Colonic mucosa (tissue), 4 donors: ENCODE data around the gene FARS2. TPM values are rescaled to one million over a fixed set of nuclear protein-coding genes. Genes with fewer than 3 reads are reported as not detected.

Source experiments
- DNase-seq: peaks from one replicate; pipeline ENCODE4 v3.0.0-alpha.2; 2020
- H3K27ac ChIP-seq: fragments of 200-600 bp; one replicate; pipeline ENCODE4 v1.8.0; 2021
- H3K27me3 ChIP-seq: fragments of 200-600 bp; one replicate; pipeline ENCODE4 v1.8.0; 2021
- H3K36me3 ChIP-seq: fragments of 200-600 bp; one replicate; pipeline ENCODE4 v1.8.0; 2021
- H3K4me1 ChIP-seq: fragments of 200-600 bp; one replicate; pipeline ENCODE4 v1.8.0; 2021; ENCODE audit warnings: mild to moderate bottlenecking
- H3K4me3 ChIP-seq: fragments of 200-600 bp; one replicate; pipeline ENCODE4 v1.8.0; 2021
- H3K9ac ChIP-seq, 2 donors: one replicate each; pipeline ENCODE4 v1.7.0; 2013; ENCODE audit warnings: control low read depth in 2 of 2, low read depth in 2 of 2, low read length in 2 of 2
- H3K9me3 ChIP-seq: fragments of 200-600 bp; one replicate; pipeline ENCODE4 v1.8.0; 2021
- CTCF ChIP-seq: fragments of 200-600 bp; IDR thresholded peaks from one replicate; pipeline ENCODE4 v1.8.0; 2022; ENCODE audit warnings: antibody characterized with exemption, mild to moderate bottlenecking
- intact Hi-C: fragments of 100-400 bp; cut with DNase I; formaldehyde crosslinking; loops from one replicate; pipeline ENCODE4 v1.14.1; 2022
- total RNA-seq, 2 donors: library from RNA; stranded (reverse); fragmentation: NEBNext Ultra II Directional in 1 of 2; extraction: Animal tissue kit (Norgen Biotek cat#: 25700) in 1 of 2; gene quantifications; one replicate each; pipeline ENCODE4 v1.2.1, GENCODE V29; 2021
- donor health status: healthy.
- donor health status: DM: no; HTN: no; CAD: no.
- donor health status: DM: no; HTN: no; CAD: no.

The FARS2 gene
- total RNA-seq, 2 donors from 2014 or later: 14.7 to 23.0 TPM

- Histone ChIP-seq H3K27ac (no peak overlapping the region), H3K4me1 (no peaks in the 10 kb centered on the region), H3K9ac (no peak overlapping the region), H3K9me3 (no peaks in the 10 kb centered on the region), H3K4me3 (no peak overlapping the region), H3K27me3 (no peaks in the 10 kb centered on the region), H3K36me3 (no peaks in the 10 kb centered on the region)
- no peak for TF ChIP-seq CTCF
- intact Hi-C loops: no loop called here
- DNase-seq: no peak
Observed at GRCh38 chr6:5589422-5590141, 328.3 kb downstream of the FARS2 start.

GRCh38 chr6:5590187-5590586 is 328.9 kb downstream of the FARS2 start:
- intact Hi-C loops: no loop called here
- Histone ChIP-seq H3K9me3 (no peaks in the 10 kb centered on the region), H3K27ac (no peak overlapping the region), H3K4me1 (no peaks in the 10 kb centered on the region), H3K27me3 (no peaks in the 10 kb centered on the region), H3K4me3 (no peak overlapping the region), H3K36me3 (no peaks in the 10 kb centered on the region), H3K9ac (no peak overlapping the region)
- no peak for TF ChIP-seq CTCF
- no peak for DNase-seq

GRCh38 chr6:5592886-5593519 is 331.7 kb downstream of the FARS2 start:
- intact Hi-C loops: no loop called here
- no peak overlapping the region for H3K9ac ChIP-seq
- H3K27me3 ChIP-seq: no peaks in the 10 kb centered on the region
- no peaks in the 10 kb centered on the region for H3K4me1 ChIP-seq
- no peak overlapping the region for H3K4me3 ChIP-seq
- DNase-seq: no peak
- no peaks in the 10 kb centered on the region for H3K36me3 ChIP-seq
- TF ChIP-seq CTCF: no peak
- H3K9me3 ChIP-seq: no peaks in the 10 kb centered on the region
- H3K27ac ChIP-seq: no peak overlapping the region

- Histone ChIP-seq H3K27ac (no peak overlapping the region), H3K27me3 (no peaks in the 10 kb centered on the region), H3K4me3 (no peak overlapping the region), H3K9me3 (no peaks in the 10 kb centered on the region), H3K4me1 (no peaks in the 10 kb centered on the region), H3K36me3 (no peaks in the 10 kb centered on the region), H3K9ac (no peak overlapping the region)
- no peak for DNase-seq
- intact Hi-C loops: no loop called here
- TF ChIP-seq CTCF: no peak
Observed at GRCh38 chr6:5595184-5595583, 333.9 kb downstream of the FARS2 start.

GRCh38 chr6:5597413-5597812 is 336.1 kb downstream of the FARS2 start:
- no peaks in the 10 kb centered on the region for H3K27me3 ChIP-seq
- no peak for TF ChIP-seq CTCF
- no peaks in the 10 kb centered on the region for H3K4me1 ChIP-seq
- no peaks in the 10 kb centered on the region for H3K9me3 ChIP-seq
- H3K9ac ChIP-seq: no peak overlapping the region
- DNase-seq: no peak
- H3K36me3 ChIP-seq: no peaks in the 10 kb centered on the region
- no peak overlapping the region for H3K27ac ChIP-seq
- H3K4me3 ChIP-seq: no peak overlapping the region
- intact Hi-C loops: no loop called here
